Kidney (tissue), 14 donors: ENCODE data around the gene C5orf15. TPM values are rescaled to one million over a fixed set of nuclear protein-coding genes. Genes with fewer than 3 reads are reported as not detected.

Experiments
- DNase-seq, 5 donors: peaks; one replicate each; pipeline ENCODE4 v3.0.0-alpha.2; 2013 to 2020
- FAIRE-seq: peaks from 2 replicates; lab custom pipeline; 2012; peaks lifted over from hg19 to GRCh38; lab: Jason Lieb, UNC
- H3K27ac ChIP-seq, 2 donors: one replicate each; pipeline ENCODE4 v1.7.0; 2013; ENCODE audit warnings: low read depth in 2 of 2, low read length in 2 of 2, inconsistent platforms in 1 of 2
- H3K27me3 ChIP-seq: one replicate; pipeline ENCODE4 v1.7.1; 2013; ENCODE audit warnings: low read length, inconsistent platforms; ENCODE audit not compliant: control insufficient read depth, insufficient read depth
- H3K36me3 ChIP-seq, 3 donors: one replicate each; pipeline versions ENCODE4 v1.7.0 to v1.7.1; 2013; ENCODE audit warnings: low read length in 3 of 3, control low read depth in 1 of 3, inconsistent platforms in 1 of 3; ENCODE audit not compliant: insufficient read depth in 3 of 3, control insufficient read depth in 2 of 3
- H3K4me1 ChIP-seq, 3 donors: one replicate each; pipeline versions ENCODE4 v1.7.0 to v1.7.1; 2013; ENCODE audit warnings: low read length in 3 of 3, inconsistent platforms in 1 of 3, low read depth in 1 of 3; ENCODE audit not compliant: control insufficient read depth in 2 of 3, insufficient read depth in 2 of 3
- H3K4me3 ChIP-seq, 3 donors: one replicate each; pipeline versions ENCODE4 v1.7.0 to v1.8.1; 2013; ENCODE audit warnings: low read length in 3 of 3, control low read depth in 1 of 3, inconsistent platforms in 1 of 3
- H3K9ac ChIP-seq, 3 donors: one replicate each; pipeline versions ENCODE4 v1.7.0 to v1.7.1; 2013; ENCODE audit warnings: low read length in 3 of 3, control low read depth in 1 of 3, inconsistent platforms in 1 of 3
- H3K9me3 ChIP-seq, 3 donors: one replicate each; pipeline versions ENCODE4 v1.7.0 to v1.7.1; 2013; ENCODE audit warnings: low read length in 3 of 3, control low read depth in 1 of 3, inconsistent platforms in 1 of 3; ENCODE audit not compliant: control insufficient read depth in 2 of 3, insufficient read depth in 1 of 3
- CTCF ChIP-seq: IDR thresholded peaks from 3 replicates; pipeline ENCODE4 v1.5.1; 2012; ENCODE audit warnings: mild to moderate bottlenecking, moderate library complexity, borderline replicate concordance; ENCODE audit not compliant: insufficient read depth; ENCODE audit errors: extremely low read depth
- intact Hi-C: fragments of 100-400 bp; cut with DNase I; formaldehyde crosslinking; loops from one replicate; pipeline ENCODE4 v1.11.1; 2022
- polyA plus RNA-seq: library from polyadenylated mRNA; stranded (reverse); fragments of 350-450 nt; fragmentation: Illumina TruSeq; extraction: RNeasy Lipid Tissue Mini Kit (QIAGEN cat#74804); gene quantifications from one replicate; pipeline ENCODE4 v1.2.3, GENCODE V29; 2014; ENCODE audit warnings: low read depth, low replicate concordance; ENCODE audit not compliant: insufficient read depth
- total RNA-seq: library from RNA; stranded (reverse); fragmentation: NEBNext Ultra II Directional; extraction: Animal tissue kit (Norgen Biotek cat#: 25700); gene quantifications from one replicate; pipeline ENCODE4 v1.2.1, GENCODE V29; 2021
- donor health status: control.
- donor health status: control.
- donor health status: control.
- donor health status: control.
- donor health status: control.
- donor health status: DM: yes; HTN: yes; CAD: no.
- donor health status: Normal renal cell carcinoma (clear cell type).

The C5orf15 gene
- total and polyA plus RNA-seq, 2 donors from 2014 or later = 43.9 to 54.4 TPM

GRCh38 chr5:133909603-133910002 is 58.8 kb downstream of the C5orf15 start:
- Histone ChIP-seq H3K4me1 (peaks cover 0 to 10% (median 7%) of the 10 kb centered on the region in 3 donors), H3K9ac (no peak overlapping the region), H3K9me3 (no peaks in the 10 kb centered on the region), H3K36me3 (no peaks in the 10 kb centered on the region), H3K4me3 (no peak overlapping the region), H3K27ac (no peak overlapping the region), H3K27me3 (no peaks in the 10 kb centered on the region)
- FAIRE-seq (no peak), DNase-seq (no peak)
- intact Hi-C loops = no loop called here
- TF ChIP-seq CTCF = no peak

GRCh38 chr5:133907075-133907474 is 61.4 kb downstream of the C5orf15 start:
- DNase-seq = no peak
- FAIRE-seq = no peak
- Histone ChIP-seq H3K36me3 (no peaks in the 10 kb centered on the region), H3K27me3 (no peaks in the 10 kb centered on the region), H3K9me3 (no peaks in the 10 kb centered on the region), H3K9ac (no peak overlapping the region), H3K27ac (no peak overlapping the region), H3K4me3 (no peak overlapping the region), H3K4me1 (no peaks in the 10 kb centered on the region)
- intact Hi-C loops = no loop called here
- TF ChIP-seq CTCF = no peak

- no peak for TF ChIP-seq CTCF
- intact Hi-C loops = no loop called here
- DNase-seq = no peak
Measured at GRCh38 chr5:133906303-133906702, 62.1 kb downstream of the C5orf15 start.

More at GRCh38 chr5:133906303-133906702, 62.1 kb downstream of the C5orf15 start:
- Histone ChIP-seq H3K9me3 (no peaks in the 10 kb centered on the region), H3K4me3 (no peak overlapping the region), H3K9ac (no peak overlapping the region), H3K27ac (no peak overlapping the region), H3K4me1 (no peaks in the 10 kb centered on the region), H3K27me3 (no peaks in the 10 kb centered on the region), H3K36me3 (no peaks in the 10 kb centered on the region)
- no peak for FAIRE-seq

Other genes starting within 250 kb of the C5orf15 start
- gene VDAC1, start 36.4 kb upstream of the C5orf15 start, total RNA-seq = 148 TPM
- 285 TPM for gene VDAC1, start 36.4 kb upstream of the C5orf15 start, polyA plus RNA-seq
- gene TCF7, start 146.1 kb upstream of the C5orf15 start, total RNA-seq = 15.6 TPM
- 1.2 TPM for gene TCF7, start 146.1 kb upstream of the C5orf15 start, polyA plus RNA-seq
- gene SKP1, start 208.3 kb upstream of the C5orf15 start, total RNA-seq = 380 TPM
- 848 TPM for gene SKP1, start 208.3 kb upstream of the C5orf15 start, polyA plus RNA-seq